NCI-H2029 (cell line): Measurements from ENCODE around the gene EEF1AKMT2.

Experiments
- DNase-seq: peaks from one replicate; lab custom pipeline; 2025; lab: John Stamatoyannopoulos, UW

The EEF1AKMT2 gene

GRCh38 chr10:124737221-124737620, 54.5 kb downstream of the EEF1AKMT2 start:
- no peak for DNase-seq

GRCh38 chr10:124736491-124737136, 55.1 kb downstream of the EEF1AKMT2 start:
- DNase-seq, result no peak

GRCh38 chr10:124735491-124736286, 56.0 kb downstream of the EEF1AKMT2 start:
- no peak for DNase-seq

- no peak for DNase-seq
Observed at GRCh38 chr10:124734311-124735166, 57.1 kb downstream of the EEF1AKMT2 start.

- DNase-seq, result no peak
Observed at GRCh38 chr10:124733571-124734245, 58.0 kb downstream of the EEF1AKMT2 start.

GRCh38 chr10:124732931-124733570, 58.6 kb downstream of the EEF1AKMT2 start:
- no peak for DNase-seq

- DNase-seq, result no peak
Observed at GRCh38 chr10:124731551-124731950, 60.1 kb downstream of the EEF1AKMT2 start.

GRCh38 chr10:124730790-124731189, 60.9 kb downstream of the EEF1AKMT2 start:
- DNase-seq, result no peak

- DNase-seq, result no peak
Observed at GRCh38 chr10:124728830-124729661, 62.6 kb downstream of the EEF1AKMT2 start.

GRCh38 chr10:124728071-124728829, 63.4 kb downstream of the EEF1AKMT2 start:
- DNase-seq, result no peak

GRCh38 chr10:124727361-124727960, 64.2 kb downstream of the EEF1AKMT2 start:
- DNase-seq, result no peak

GRCh38 chr10:124725791-124726190, 65.9 kb downstream of the EEF1AKMT2 start:
- no peak for DNase-seq

- no peak for DNase-seq
Observed at GRCh38 chr10:124725171-124725631, 66.5 kb downstream of the EEF1AKMT2 start.

GRCh38 chr10:124724279-124725027, 67.2 kb downstream of the EEF1AKMT2 start:
- DNase-seq, result no peak

- DNase-seq, result no peak
Observed at GRCh38 chr10:124723826-124724225, 67.9 kb downstream of the EEF1AKMT2 start.

GRCh38 chr10:124722798-124723783, 68.6 kb downstream of the EEF1AKMT2 start:
- DNase-seq, result no peak

GRCh38 chr10:124721330-124722045, 70.2 kb downstream of the EEF1AKMT2 start:
- DNase-seq, result no peak
